Myocyte (in vitro differentiated cells): ENCODE results near the gene PEF1. TPM values are rescaled to one million over a fixed set of nuclear protein-coding genes. Genes with fewer than 3 reads are reported as not detected.

Experiments
- DNase-seq: peaks from one replicate; pipeline ENCODE4 v3.0.0-alpha.2; 2012; ENCODE audit warnings: low read depth
- total RNA-seq: library from RNA; depleted of rRNA; stranded (reverse); fragments of >200 nt; gene quantifications from 2 replicates; pipeline ENCODE4 v1.2.3, GENCODE V29; 2014

PEF1 gene
- total RNA-seq, 1 donor from 2014 or later: 52.0 TPM

DNA sequence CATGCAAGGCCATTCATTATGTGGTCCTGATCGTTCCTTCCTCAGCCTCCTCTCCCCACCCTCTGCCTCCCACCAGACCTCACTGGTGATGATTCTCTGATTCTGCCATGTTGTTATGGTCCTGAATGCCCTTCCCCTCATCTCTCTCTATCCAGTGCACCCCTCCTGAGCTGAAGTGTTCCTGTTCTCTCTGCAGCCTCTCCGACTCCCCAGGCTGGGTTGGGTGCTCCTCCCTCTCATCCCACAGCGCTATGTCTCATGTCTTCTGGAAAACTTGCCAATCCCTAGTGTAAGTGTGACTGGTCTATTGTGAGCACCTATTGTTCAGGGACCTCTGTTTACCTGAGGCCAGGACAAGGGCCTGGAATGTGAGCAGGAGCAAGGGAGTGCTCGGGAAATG lies 11.1 kb upstream of the PEF1 start:
- no peak for DNase-seq

- DNase-seq: peak; percentile 52
These were observed 10.4 kb upstream of the PEF1 start for GRCh38 chr1:31655104-31655503.

DNA sequence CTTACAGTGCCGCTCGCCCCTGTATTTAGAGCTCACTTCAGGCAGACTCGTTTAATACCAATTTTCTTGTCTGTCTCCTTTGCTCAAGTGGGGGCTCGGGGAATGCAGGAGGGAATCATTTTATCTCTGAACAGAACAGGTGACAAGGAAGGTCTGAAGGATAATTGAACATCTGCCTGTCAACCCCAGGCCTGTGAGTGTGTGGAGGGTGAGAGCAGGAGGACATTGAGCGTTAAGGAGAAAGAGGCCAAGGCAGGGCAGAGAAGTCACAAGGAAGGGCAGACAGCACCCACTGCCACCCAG lies 9.7 kb upstream of the PEF1 start:
- DNase-seq: no peak

DNA sequence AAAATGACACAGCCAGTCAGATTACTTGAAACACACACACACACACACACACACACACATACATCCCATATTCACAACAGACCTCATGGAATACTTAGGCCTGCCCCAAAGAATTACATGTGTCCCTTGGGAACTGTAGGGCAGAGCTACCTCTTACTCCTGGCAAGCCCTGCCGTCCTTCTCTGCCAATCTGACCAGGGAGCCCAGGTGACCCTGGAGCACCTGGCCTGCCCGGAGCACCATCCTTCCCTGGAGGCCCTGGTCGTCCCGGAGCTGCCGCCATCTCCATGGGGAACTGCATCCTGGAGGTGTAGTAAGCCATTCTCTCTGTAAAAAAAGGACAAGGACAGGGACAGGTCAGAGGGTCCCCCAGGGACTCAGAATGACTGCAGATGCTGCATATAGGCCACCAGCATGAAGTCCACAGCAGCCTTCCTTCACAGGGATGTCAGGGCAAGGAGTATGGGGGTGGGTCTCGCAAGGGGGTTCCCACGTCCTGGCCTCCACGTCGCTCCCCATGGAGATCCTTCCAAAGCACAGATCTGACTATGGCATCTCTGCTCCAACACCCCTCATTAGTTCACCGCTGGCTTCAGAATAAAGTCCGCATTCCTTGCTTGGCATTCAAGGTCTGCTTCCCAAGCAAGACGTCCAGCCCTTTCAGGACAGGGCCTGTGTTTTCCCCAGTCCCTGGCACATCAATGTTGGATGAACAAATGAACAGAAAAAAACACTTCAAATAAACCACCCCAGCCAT lies 9.2 kb upstream of the PEF1 start:
- no peak for DNase-seq

- DNase-seq: no peak
These were observed 8.3 kb upstream of the PEF1 start for GRCh38 chr1:31652891-31653499.

- DNase-seq: no peak
These were observed 7.1 kb upstream of the PEF1 start for GRCh38 chr1:31651766-31652165.

DNA sequence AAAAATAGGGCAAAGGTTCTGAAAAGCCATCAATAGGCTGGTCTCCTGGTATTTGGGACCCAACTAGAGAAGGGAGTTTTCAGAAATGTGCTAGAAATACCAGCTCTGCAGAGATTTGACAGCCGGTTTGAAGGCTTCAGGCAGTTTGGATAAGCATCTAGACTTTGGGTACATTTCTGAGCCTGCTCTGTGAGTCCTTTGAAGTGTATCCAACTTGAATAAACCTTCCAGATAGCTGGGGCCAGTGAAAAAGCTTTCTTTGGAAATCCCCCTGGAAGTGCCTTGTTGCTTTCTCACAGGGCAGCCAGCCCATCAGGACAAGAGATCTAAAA lies 6.4 kb upstream of the PEF1 start:
- DNase-seq: no peak

DNA sequence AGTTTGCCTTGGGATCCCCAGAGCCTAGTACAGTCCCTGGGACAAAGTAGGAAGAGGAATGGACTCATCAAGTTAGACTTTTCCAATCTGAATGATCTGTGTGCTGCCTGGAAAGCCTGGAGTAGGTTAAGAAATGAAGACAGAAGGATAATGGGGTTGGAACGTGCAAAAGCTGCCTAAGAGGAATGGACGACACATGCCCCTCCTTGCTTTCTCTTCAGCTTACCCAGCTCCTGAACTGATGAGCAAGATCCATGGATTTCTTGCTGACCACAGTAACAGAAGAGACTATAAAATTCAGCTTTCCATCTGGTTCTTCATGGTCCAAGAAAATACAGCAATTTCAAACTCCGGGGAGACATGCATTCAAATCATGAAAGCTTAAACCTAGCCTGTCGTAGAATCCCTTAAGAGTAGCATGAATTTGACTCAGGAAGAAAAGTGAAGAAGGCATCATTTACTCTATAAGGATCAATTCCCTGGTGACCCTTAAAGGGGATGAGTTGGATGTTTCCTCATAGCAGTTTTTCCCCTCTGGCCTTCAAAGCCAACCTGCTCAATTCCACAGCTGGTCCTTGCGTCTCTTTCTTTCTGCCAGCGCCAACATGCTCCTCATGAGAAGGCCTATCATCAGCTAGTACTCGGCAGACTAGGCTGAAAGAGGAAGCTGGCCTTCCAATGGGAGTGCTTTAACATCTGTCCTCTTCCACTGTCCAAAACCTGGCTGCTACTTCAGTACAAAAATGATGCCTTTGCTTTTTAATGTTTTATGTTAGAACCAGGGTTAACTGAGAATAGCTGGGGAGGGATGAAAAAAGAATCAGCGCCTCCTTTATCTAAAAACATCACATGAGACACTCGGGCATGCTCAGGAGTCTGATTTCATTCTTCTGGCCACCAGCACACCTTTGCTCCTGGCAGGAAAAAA lies 5.7 kb upstream of the PEF1 start:
- no peak for DNase-seq

DNA sequence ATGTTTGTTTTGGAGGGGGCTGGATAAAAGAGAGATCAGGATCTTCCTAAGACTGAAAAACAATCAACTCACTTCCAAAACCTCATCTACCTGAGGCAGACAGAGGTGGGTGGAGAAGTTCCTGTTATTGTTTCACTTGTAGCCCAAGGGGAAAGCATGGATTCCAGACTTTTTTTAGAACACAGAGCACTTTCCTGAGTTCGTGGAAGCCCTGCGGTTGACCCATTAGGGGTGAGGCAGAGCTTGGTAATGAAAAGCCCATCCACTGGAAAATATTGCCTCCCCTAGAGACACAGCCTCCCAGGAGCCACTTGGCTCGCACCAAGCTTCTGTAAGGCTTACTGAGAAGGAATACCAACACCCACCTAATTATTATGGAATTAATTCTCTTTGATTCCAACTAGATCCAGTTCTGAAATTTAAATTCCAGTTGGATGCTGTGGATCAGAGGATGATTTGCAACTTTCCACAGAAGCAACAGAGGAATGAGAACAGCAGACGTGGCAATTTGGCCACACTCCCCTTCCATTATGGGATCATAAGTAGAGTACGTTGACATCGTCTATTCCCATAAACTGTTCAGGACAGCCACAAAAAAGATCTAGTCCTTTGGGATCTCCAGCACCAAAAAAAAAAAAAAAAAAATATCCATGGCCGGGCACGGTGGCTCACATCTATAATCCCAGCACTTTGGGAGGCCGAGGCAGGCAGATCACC lies 4.1 kb upstream of the PEF1 start:
- DNase-seq: no peak

DNA sequence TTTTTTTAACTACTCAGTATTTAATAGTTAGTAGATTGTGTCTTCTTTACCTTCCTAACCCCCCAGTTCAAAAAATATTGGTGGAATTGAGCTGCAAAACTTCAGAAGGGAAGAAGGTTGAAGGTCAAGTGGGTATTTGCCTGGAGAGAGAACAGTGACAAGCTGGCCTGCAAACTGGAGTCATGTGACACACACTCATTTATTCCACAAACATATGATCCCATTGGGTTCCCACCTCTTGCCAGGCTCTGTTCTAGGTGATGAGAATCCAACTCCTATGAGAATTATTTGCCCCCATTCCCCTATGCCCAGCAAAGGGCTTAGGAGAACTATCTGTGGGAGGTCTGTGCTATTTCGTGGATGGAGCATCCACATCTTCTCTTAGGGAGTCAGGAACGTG lies 3.5 kb upstream of the PEF1 start:
- DNase-seq: no peak

- DNase-seq: peak; percentile 65
These were observed 2.4 kb upstream of the PEF1 start for GRCh38 chr1:31647106-31647505.

DNA sequence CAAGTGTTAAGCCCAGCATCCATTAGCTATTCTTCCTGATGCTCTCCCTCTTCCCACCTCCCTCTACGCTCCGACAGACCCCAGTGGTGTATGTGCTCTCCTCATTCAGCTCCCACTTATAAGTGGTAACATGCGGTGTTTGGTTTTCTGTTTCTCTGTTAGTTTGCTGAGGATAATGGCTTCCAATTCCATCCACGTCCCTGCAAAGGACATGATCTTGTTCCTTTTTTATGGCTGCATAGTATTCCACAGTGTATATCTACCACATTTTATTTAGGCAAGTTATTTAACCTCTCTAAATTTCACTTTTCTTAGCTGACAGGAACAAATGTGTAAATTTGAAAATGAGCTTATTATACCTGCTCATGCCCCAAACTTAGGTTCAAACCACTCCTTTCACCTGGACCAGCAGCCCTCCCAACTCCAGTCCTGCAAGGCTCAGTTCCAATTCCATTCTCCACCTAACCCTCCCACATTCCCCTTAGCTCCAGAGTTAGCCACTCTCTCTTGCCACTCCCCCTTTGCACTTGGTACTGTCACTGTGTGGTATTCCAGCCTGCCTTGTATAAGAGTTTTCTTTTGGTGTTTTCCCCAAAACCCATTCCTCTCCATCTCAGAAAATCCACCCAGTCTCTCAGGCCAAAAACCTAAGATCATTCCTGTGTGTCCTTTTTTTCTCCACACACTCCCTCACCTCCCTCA lies 1.7 kb upstream of the PEF1 start:
- no peak for DNase-seq

- no peak for DNase-seq
These were observed 545 bp upstream of the PEF1 start for GRCh38 chr1:31645274-31645568.

- DNase-seq: no peak
These were observed 608 bp downstream of the PEF1 start for GRCh38 chr1:31643976-31644559.

DNA sequence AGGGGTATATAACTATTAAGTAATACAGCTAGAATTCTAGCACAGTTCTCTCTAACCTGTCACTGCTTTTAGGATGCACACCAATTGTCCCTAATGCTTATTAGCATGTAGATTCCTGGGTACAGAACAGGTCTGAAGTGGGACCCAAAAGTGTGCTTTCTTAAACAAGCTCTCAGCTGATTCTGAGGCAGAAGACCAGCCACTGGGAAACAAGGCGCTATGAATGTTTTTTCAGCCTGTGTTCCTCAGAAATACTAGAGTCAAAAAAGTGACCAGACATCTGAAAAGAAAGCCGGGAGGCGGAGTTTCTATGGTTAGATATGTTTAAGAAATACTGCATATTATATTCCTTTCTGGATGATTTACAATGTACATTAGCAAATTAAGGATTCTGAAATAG lies 1.8 kb downstream of the PEF1 start:
- no peak for DNase-seq

- DNase-seq: no peak
These were observed 2.3 kb downstream of the PEF1 start for GRCh38 chr1:31642366-31642765.

GRCh38 chr1:31640964-31641363 lies 3.7 kb downstream of the PEF1 start:
- no peak for DNase-seq

- no peak for DNase-seq
These were observed 4.5 kb downstream of the PEF1 start for GRCh38 chr1:31640179-31640578.

GRCh38 chr1:31639543-31639942 lies 5.1 kb downstream of the PEF1 start:
- DNase-seq: no peak

DNA sequence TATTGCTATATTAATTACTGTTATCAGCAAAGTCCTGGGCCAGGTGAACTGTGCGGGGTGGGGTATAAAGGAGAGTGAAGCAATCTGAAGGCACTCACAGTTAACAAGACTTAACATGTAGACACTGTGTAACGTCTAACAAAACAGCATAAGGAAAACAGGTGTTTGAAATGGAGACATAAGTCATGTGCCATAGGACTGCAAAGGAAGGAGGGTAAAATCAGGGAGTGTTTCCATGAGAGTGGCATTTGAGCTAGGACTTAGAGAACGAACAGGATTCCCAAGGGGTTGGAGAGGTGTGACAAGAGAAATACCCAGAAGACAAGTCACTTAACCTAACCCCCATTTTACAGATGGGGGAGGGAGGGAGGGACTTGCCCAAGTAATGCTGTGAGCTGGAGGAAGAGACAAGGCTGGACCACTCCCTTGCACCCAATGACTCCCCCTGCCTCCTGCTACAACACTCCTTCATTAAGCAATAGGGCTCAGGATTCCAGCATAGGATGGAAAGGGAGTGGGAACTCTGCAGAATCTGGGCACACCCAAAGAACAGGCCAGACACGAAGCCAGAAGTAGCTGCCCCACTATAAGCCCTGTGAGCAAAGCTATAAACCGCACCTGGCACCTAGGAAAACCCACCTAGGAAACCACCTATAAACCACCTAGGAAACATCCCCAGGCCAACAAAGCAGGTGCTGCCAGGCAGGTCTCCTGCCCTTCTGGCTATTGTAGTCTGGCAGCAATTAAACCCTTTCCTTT lies 6.6 kb downstream of the PEF1 start:
- DNase-seq: peak; percentile 24
